ENCODE measurements around the gene CLMN. TPM values are rescaled to one million over a fixed set of nuclear protein-coding genes. Genes with fewer than 3 reads are reported as not detected.

Gene CLMN
- total and polyA plus RNA-seq, 2 donors (not counting 3 experiments of a cell fraction or from before 2014, with no cell fraction given): 0.72 to 9.6 TPM

- no peak overlapping the region for H3K4me3 ChIP-seq (replicated peaks in 1 of 3; ENCODE audit: insufficient read depth in 1 of 3, low read depth in 1 of 3, low read length in 3 of 3)
- TF ChIP-seq EZH2 (IDR thresholded peaks at IDR 0.05; ENCODE audit: borderline replicate concordance, low read depth, low read length, severe bottlenecking) (no peak), CTCF (IDR thresholded peaks at IDR 0.05; ENCODE audit: extremely low read depth in 1 of 2, insufficient read depth in 1 of 2, low read depth in 1 of 2, low read length in 2 of 2) (no peak), POLR2A (IDR thresholded peaks at IDR 0.05; ENCODE audit: low read depth, low read length) (no peak), JUN (IDR thresholded peaks at IDR 0.05; ENCODE audit: borderline replicate concordance, insufficient read depth, insufficient read length, low read depth) (no peak), MYC (IDR thresholded peaks at IDR 0.05; ENCODE audit: low read depth, low read length) (no peak), FOS (IDR thresholded peaks at IDR 0.05; ENCODE audit: borderline replicate concordance, insufficient read depth, low read length) (no peak), GATA2 (IDR thresholded peaks at IDR 0.05; ENCODE audit: insufficient read depth, insufficient read length, low read depth, low read length) (no peak), POLR2AphosphoS5 (IDR thresholded peaks at IDR 0.05; ENCODE audit: insufficient read depth, low read depth, low read length) (no peak)
- TF ChIP-seq, protein P1, sequence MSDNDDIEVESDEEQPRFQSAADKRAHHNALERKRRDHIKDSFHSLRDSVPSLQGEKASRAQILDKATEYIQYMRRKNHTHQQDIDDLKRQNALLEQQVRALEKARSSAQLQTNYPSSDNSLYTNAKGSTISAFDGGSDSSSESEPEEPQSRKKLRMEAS (IDR thresholded peaks at IDR 0.05; ENCODE audit: insufficient read depth, insufficient read length): no peak
- dilution Hi-C loops (cut with MboI; ENCODE audit: extremely low pct_ligation_motif_present, low sequenced_read_pairs) (no loop called here), intact Hi-C loops (cut with micrococcal nuclease) (no loop called here)
- ChIA-PET POLR2A (interaction anchor here (0.6 kb wide), 1 partner anchor 297 kb away, joined by 7 read pairs; no protein-coding TSS in a partner anchor), CTCF (interaction anchor here (0.7 kb wide), 1 partner anchor 100 kb away, joined by 3 read pairs; no protein-coding TSS in a partner anchor)
- no peak overlapping the region for H3K9ac ChIP-seq (replicated peaks; ENCODE audit: extremely low read depth, insufficient read depth, low read length)
- H3K36me3 ChIP-seq (ENCODE audit: control insufficient read depth in 2 of 2, extremely low read depth in 1 of 2, insufficient read depth in 2 of 2, low read length in 2 of 2): no peaks in the 10 kb centered on the region
- H3K79me2 ChIP-seq (ENCODE audit: control insufficient read depth, insufficient read depth, low read length): no peaks in the 10 kb centered on the region
- H3K4me2 ChIP-seq (ENCODE audit: insufficient read depth, low read length): no peak overlapping the region
- FAIRE-seq (no peak), DNase-seq (ENCODE audit: low read depth, low spot score) (no peak)
- BruUV-seq (replicated peaks): no TSS peak
- H3K27me3 ChIP-seq (ENCODE audit: control insufficient read depth in 2 of 2, insufficient read depth in 2 of 2, low read length in 2 of 2): peaks cover 2 to 3% of the 10 kb centered on the region in 2 experiments
- no peaks in the 10 kb centered on the region for H3K9me3 ChIP-seq (replicated peaks; ENCODE audit: control insufficient read depth, insufficient read depth, low read length)
- H3K4me1 ChIP-seq (ENCODE audit: control insufficient read depth, extremely low read depth, insufficient read depth, low read length): no peaks in the 10 kb centered on the region
- no peaks in the 10 kb centered on the region for H4K20me1 ChIP-seq (replicated peaks; ENCODE audit: control insufficient read depth, extremely low read depth, insufficient read depth, low read length)
- H2AFZ ChIP-seq (ENCODE audit: low read depth, low read length): no peak overlapping the region
- no peak overlapping the region for H3K27ac ChIP-seq (ENCODE audit: insufficient read depth, low read depth, low read length)
- H3K9me1 ChIP-seq (replicated peaks; ENCODE audit: control insufficient read depth, extremely low read depth, insufficient read depth, low read length): no peaks in the 10 kb centered on the region
These were observed 7.3 kb upstream of the CLMN start for GRCh38 chr14:95326987-95327386.
